Tongue (tissue), 2 donors: ENCODE results near the gene KIAA2012. TPM values are rescaled to one million over a fixed set of nuclear protein-coding genes. Genes with fewer than 3 reads are reported as not detected.

ENCODE experiments used
- DNase-seq: peaks from one replicate; pipeline ENCODE4 v3.0.0-alpha.2; 2015
- total RNA-seq: library from RNA; depleted of rRNA; stranded (reverse); fragments of >200 nt; gene quantifications from one replicate; pipeline ENCODE4 v1.2.3, GENCODE V29; 2014

KIAA2012 gene
- total RNA-seq: 0.21 TPM

GRCh38 chr2:202072737-202073401 lies at the start of gene KIAA2012:
Gene KIAA2012 (plus strand): TSS chr2:202073255. CDS start chr2:202073628, 373 bp downstream.
- DNase-seq: peak; percentile 44

- DNase-seq: no peak
Measured at GRCh38 chr2:202023904-202024266, 49.2 kb upstream of the KIAA2012 start.

- no peak for DNase-seq
Measured at GRCh38 chr2:202024871-202025270, 48.2 kb upstream of the KIAA2012 start.

GRCh38 chr2:202025816-202026215 lies 47.2 kb upstream of the KIAA2012 start:
- no peak for DNase-seq

GRCh38 chr2:202026507-202026906 lies 46.5 kb upstream of the KIAA2012 start:
- DNase-seq: no peak

- DNase-seq: no peak
Measured at GRCh38 chr2:202030691-202031090, 42.4 kb upstream of the KIAA2012 start.

GRCh38 chr2:202031246-202031951 lies 41.7 kb upstream of the KIAA2012 start:
- DNase-seq: no peak

- peak; percentile 90 for DNase-seq
Measured at GRCh38 chr2:202032846-202033316, 40.2 kb upstream of the KIAA2012 start.

- peak; percentile 98 for DNase-seq
Measured at GRCh38 chr2:202033317-202034248, 39.5 kb upstream of the KIAA2012 start, which contains the start of gene FZD7. Gene FZD7 (plus strand): TSS chr2:202033855. CDS start chr2:202034648, 793 bp downstream.

GRCh38 chr2:202034249-202035088 lies 38.6 kb upstream of the KIAA2012 start:
- DNase-seq: peak; percentile 50

GRCh38 chr2:202035089-202035940 lies 37.7 kb upstream of the KIAA2012 start:
- peak; percentile 89 for DNase-seq

- peak; percentile 23 for DNase-seq
Measured at GRCh38 chr2:202035941-202036372, 37.1 kb upstream of the KIAA2012 start.

GRCh38 chr2:202036601-202037037 lies 36.4 kb upstream of the KIAA2012 start:
- peak; percentile 53 for DNase-seq

- DNase-seq: peak; percentile 34
Measured at GRCh38 chr2:202037086-202037485, 36.0 kb upstream of the KIAA2012 start.

GRCh38 chr2:202038471-202039277 lies 34.4 kb upstream of the KIAA2012 start:
- DNase-seq: peak; percentile 41

GRCh38 chr2:202039278-202040078 lies 33.6 kb upstream of the KIAA2012 start:
- DNase-seq: peak; percentile 19

- DNase-seq: no peak
Measured at GRCh38 chr2:202040079-202040844, 32.8 kb upstream of the KIAA2012 start.

- no peak for DNase-seq
Measured at GRCh38 chr2:202042444-202042843, 30.6 kb upstream of the KIAA2012 start.
